Measurements from ENCODE around the gene FBXL17. TPM values are rescaled to one million over a fixed set of nuclear protein-coding genes. Genes with fewer than 3 reads are reported as not detected.

The FBXL17 gene
- total and polyA plus RNA-seq, 2 of the 13 experiments (the other 11 are each of a cell fraction or from before 2014, with no cell fraction given), result 3.0 to 7.9 TPM

DNA sequence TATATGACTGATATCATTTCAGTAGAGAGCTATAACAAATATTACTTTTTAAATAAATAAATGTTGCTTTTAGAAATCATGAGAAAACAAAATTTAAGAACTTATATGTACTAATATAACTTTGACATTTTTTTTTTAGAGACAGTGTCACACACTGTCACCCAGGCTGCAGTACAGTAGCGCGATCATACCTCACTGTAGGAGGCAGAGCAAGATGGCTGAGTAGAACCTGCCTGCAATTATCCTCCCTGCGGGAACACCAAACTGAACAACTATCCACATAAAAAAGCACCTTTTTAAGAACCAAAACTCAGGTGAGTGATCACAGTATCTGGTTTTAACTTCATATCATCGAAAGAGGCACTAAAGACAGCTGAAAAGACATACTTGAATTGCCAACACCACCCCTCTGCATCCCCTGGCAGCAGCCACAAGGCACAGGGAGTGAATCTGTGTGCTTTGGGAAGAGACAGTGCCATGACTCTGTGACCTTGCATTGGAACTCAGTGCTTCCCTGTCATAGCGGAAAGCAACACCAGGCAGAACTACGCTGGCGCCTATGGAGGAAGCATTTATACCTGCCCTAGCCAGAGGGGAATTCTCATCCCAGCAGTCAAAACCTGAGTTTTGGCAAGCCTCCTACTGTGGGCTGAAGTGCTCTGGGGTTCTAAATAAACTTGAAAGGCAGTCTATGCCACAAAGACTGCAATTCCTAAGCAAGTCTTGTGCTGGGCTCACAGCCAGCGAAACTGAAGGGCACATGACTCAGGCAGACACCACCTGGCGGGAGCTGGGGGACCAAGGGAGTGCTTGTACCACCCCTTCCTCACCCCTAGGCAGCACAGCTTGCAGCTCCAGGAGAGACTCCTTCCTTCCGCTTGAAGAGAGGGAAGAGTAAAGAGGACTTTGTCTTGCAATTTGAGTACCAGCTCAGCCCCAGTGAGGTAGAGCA, 142.7 kb downstream of the FBXL17 start:
- no peak for DNase-seq (ENCODE audit: low spot score)
- H2AFZ ChIP-seq (ENCODE audit: low read length), result no peak overlapping the region
- no peaks in the 10 kb centered on the region for H3K4me1 ChIP-seq (ENCODE audit: insufficient read depth, low read length)
- in situ Hi-C loops (cut with HindIII; ENCODE audit: extremely low pct_ligation_motif_present, low pct_unique_long_range_greater_than_20kb) (no loop called here), intact Hi-C loops (cut with micrococcal nuclease; ENCODE audit: unreplicated experiment) (no loop called here)
- CTCF ChIA-PET (ENCODE audit: low intra/inter-chr PET ratio, low total read pairs), result no interaction called here
- H3K4me3 ChIP-seq (replicated peaks in 1 of 3; ENCODE audit: insufficient read depth in 1 of 3, low read depth in 2 of 3, low read length in 3 of 3), result no peak overlapping the region
- no peaks in the 10 kb centered on the region for H3K79me2 ChIP-seq (ENCODE audit: insufficient read depth, low read length)
- H3K4me2 ChIP-seq (ENCODE audit: low read depth, low read length), result no peak overlapping the region
- H3K27ac ChIP-seq (ENCODE audit: extremely low read length, insufficient read depth, low read length), result no peak overlapping the region
- WGBS (ENCODE audit: low lambda C conversion rate), result 79% methylated on average over 10 of the region's 10 CpGs
- H3K9me3 ChIP-seq (ENCODE audit: low read length), result no peaks in the 10 kb centered on the region
- FAIRE-seq, result no peak
- BruUV-seq (replicated peaks), result no TSS peak
- no peak overlapping the region for H3K9ac ChIP-seq (ENCODE audit: insufficient read depth, low read depth, low read length)
- H3K36me3 ChIP-seq (replicated peaks in 1 of 2; ENCODE audit: control insufficient read depth in 1 of 2, insufficient read depth in 2 of 2, low read length in 2 of 2), result no peaks in the 10 kb centered on the region
- H4K20me1 ChIP-seq (ENCODE audit: insufficient read depth, low read length), result no peaks in the 10 kb centered on the region
- H3K27me3 ChIP-seq (ENCODE audit: control insufficient read depth in 1 of 2, insufficient read depth in 2 of 2, low read length in 2 of 2), result no peaks in the 10 kb centered on the region
- ATAC-seq, result no peak
- POLR2A ChIA-PET, result no interaction called here
- TF ChIP-seq, protein P1, sequence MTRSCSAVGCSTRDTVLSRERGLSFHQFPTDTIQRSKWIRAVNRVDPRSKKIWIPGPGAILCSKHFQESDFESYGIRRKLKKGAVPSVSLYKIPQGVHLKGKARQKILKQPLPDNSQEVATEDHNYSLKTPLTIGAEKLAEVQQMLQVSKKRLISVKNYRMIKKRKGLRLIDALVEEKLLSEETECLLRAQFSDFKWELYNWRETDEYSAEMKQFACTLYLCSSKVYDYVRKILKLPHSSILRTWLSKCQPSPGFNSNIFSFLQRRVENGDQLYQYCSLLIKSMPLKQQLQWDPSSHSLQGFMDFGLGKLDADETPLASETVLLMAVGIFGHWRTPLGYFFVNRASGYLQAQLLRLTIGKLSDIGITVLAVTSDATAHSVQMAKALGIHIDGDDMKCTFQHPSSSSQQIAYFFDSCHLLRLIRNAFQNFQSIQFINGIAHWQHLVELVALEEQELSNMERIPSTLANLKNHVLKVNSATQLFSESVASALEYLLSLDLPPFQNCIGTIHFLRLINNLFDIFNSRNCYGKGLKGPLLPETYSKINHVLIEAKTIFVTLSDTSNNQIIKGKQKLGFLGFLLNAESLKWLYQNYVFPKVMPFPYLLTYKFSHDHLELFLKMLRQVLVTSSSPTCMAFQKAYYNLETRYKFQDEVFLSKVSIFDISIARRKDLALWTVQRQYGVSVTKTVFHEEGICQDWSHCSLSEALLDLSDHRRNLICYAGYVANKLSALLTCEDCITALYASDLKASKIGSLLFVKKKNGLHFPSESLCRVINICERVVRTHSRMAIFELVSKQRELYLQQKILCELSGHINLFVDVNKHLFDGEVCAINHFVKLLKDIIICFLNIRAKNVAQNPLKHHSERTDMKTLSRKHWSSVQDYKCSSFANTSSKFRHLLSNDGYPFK (CRISPR knock-in tag; IDR thresholded peaks at IDR 0.05; ENCODE audit: borderline replicate concordance), result no peak
- TF ChIP-seq ZEB1 (IDR thresholded peaks at IDR 0.05; ENCODE audit: insufficient replicate concordance, low read depth) (no peak), ZNF558 (CRISPR knock-in tag; IDR thresholded peaks at IDR 0.05; ENCODE audit: borderline replicate concordance) (no peak), KMT2B (CRISPR knock-in tag; IDR thresholded peaks at IDR 0.05) (no peak), EED (CRISPR knock-in tag; IDR thresholded peaks at IDR 0.05) (no peak)
- TF ChIP-seq, protein P2, sequence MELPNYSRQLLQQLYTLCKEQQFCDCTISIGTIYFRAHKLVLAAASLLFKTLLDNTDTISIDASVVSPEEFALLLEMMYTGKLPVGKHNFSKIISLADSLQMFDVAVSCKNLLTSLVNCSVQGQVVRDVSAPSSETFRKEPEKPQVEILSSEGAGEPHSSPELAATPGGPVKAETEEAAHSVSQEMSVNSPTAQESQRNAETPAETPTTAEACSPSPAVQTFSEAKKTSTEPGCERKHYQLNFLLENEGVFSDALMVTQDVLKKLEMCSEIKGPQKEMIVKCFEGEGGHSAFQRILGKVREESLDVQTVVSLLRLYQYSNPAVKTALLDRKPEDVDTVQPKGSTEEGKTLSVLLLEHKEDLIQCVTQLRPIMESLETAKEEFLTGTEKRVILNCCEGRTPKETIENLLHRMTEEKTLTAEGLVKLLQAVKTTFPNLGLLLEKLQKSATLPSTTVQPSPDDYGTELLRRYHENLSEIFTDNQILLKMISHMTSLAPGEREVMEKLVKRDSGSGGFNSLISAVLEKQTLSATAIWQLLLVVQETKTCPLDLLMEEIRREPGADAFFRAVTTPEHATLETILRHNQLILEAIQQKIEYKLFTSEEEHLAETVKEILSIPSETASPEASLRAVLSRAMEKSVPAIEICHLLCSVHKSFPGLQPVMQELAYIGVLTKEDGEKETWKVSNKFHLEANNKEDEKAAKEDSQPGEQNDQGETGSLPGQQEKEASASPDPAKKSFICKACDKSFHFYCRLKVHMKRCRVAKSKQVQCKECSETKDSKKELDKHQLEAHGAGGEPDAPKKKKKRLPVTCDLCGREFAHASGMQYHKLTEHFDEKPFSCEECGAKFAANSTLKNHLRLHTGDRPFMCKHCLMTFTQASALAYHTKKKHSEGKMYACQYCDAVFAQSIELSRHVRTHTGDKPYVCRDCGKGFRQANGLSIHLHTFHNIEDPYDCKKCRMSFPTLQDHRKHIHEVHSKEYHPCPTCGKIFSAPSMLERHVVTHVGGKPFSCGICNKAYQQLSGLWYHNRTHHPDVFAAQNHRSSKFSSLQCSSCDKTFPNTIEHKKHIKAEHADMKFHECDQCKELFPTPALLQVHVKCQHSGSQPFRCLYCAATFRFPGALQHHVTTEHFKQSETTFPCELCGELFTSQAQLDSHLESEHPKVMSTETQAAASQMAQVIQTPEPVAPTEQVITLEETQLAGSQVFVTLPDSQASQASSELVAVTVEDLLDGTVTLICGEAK (IDR thresholded peaks at IDR 0.05), result no peak
- TF ChIP-seq, protein P2 (CRISPR knock-in tag; IDR thresholded peaks at IDR 0.05), result no peak
- TF ChIP-seq, protein P3, sequence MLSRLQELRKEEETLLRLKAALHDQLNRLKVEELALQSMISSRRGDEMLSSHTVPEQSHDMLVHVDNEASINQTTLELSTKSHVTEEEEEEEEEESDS (CRISPR knock-in tag; IDR thresholded peaks at IDR 0.05; ENCODE audit: borderline replicate concordance), result no peak
- TF ChIP-seq, protein P4, sequence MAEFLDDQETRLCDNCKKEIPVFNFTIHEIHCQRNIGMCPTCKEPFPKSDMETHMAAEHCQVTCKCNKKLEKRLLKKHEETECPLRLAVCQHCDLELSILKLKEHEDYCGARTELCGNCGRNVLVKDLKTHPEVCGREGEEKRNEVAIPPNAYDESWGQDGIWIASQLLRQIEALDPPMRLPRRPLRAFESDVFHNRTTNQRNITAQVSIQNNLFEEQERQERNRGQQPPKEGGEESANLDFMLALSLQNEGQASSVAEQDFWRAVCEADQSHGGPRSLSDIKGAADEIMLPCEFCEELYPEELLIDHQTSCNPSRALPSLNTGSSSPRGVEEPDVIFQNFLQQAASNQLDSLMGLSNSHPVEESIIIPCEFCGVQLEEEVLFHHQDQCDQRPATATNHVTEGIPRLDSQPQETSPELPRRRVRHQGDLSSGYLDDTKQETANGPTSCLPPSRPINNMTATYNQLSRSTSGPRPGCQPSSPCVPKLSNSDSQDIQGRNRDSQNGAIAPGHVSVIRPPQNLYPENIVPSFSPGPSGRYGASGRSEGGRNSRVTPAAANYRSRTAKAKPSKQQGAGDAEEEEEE (CRISPR knock-in tag; IDR thresholded peaks at IDR 0.05; ENCODE audit: borderline replicate concordance), result no peak
